Parathyroid adenoma (tissue), 2 donors: ENCODE results near the gene CEACAM3.
"Not testable (repeated sequence)": the region's sequence is repeated elsewhere in the genome, so short reads cannot be mapped to it uniquely, and the experiment has no call there.

ENCODE experiments used
- H2AFZ ChIP-seq: fragments of 300-600 bp; sonication (generic); one replicate; pipeline ENCODE4 v1.7.0; 2017; ENCODE audit warnings: antibody characterized with exemption, mild to moderate bottlenecking
- H3K27ac ChIP-seq: fragments of 300-600 bp; sonication (generic); one replicate; pipeline ENCODE4 v1.7.0; 2017
- H3K27me3 ChIP-seq: fragments of 300-600 bp; sonication (generic); one replicate; pipeline ENCODE4 v1.7.0; 2017; ENCODE audit warnings: low read length; ENCODE audit not compliant: control insufficient read depth, insufficient read depth
- H3K36me3 ChIP-seq: fragments of 300-600 bp; sonication (generic); one replicate; pipeline ENCODE4 v1.7.0; 2017; ENCODE audit warnings: low read length; ENCODE audit not compliant: control insufficient read depth, insufficient read depth
- H3K4me1 ChIP-seq: fragments of 300-600 bp; sonication (generic); one replicate; pipeline ENCODE4 v1.7.0; 2017; ENCODE audit warnings: control low read depth
- H3K4me2 ChIP-seq: fragments of 300-600 bp; sonication (generic); one replicate; pipeline ENCODE4 v1.7.0; 2017; ENCODE audit warnings: low read length
- H3K4me3 ChIP-seq: fragments of 300-600 bp; sonication (generic); one replicate; pipeline ENCODE4 v1.7.0; 2017; ENCODE audit warnings: low read depth, low read length
- H3K79me2 ChIP-seq: fragments of 300-600 bp; sonication (generic); one replicate; pipeline ENCODE4 v1.7.0; 2017; ENCODE audit warnings: control low read depth
- H3K9ac ChIP-seq: fragments of 300-600 bp; sonication (generic); one replicate; pipeline ENCODE4 v1.7.0; 2017; ENCODE audit warnings: mild to moderate bottlenecking
- H3K9me3 ChIP-seq: fragments of 300-600 bp; sonication (generic); one replicate; pipeline ENCODE4 v1.7.0; 2017; ENCODE audit warnings: low read length; ENCODE audit not compliant: control insufficient read depth
- TF ChIP-seq, protein P1 (sequence below): fragments of 300-600 bp; sonication (generic); IDR thresholded peaks from one replicate; pipeline ENCODE4 v1.7.0; 2017; ENCODE audit warnings: antibody characterized with exemption, mild to moderate bottlenecking
- donor health status: primary hyperparathyroidism.

CEACAM3 gene

DNA sequence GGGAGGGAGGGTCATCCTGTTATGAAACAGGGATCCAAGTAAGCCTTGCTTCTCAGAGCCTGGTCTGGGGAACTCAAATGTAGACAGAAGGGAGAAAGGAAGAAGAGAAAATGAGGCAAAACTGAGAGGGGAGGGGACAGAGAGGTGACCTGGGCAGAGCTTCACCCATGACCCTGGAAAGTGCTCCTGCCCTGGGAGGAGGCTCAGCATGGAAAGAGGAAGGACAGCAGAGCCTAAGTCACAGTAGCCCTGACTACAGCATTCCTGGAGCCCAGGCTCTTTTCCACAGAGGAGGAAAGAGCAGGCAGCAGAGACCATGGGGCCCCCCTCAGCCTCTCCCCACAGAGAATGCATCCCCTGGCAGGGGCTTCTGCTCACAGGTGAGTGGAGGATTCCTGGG lies at the start of gene CEACAM3:
Gene CEACAM3 (plus strand): TSS at position 226 of the 400 bp plus-strand sequence. CDS start 91 bp downstream, at position 317.
- H3K27ac ChIP-seq, result no peak within 1 kb of the TSS

DNA sequence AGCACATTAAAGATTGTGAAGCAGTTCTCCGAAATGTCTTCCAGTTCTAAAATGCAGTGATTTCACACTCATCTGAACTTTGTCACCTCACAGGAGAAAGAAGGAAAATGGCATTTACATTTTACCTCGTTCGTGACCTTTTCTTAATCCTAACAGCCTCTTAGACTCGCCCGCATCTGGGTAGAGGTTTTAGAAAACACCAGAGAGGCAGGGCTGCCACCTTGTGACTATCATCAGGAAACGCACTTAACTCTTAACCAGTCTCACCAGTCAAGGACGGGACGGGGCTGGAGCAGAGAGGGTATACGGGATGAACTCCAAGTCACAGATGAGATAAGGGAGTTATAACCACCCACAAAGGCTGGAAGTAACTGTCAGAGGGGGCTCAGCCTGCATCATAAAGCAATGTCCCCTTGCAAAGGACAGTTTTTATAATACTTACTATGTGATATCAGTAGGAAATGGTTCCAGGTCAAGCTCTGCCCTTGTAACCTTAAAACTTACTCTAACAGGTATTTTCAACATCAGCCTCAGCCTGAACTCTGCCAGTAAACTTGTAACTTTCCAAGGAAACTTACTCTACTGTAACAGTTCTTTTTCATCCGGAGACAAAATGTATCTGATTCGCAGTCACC lies 49.7 kb upstream of the CEACAM3 start:
- Histone ChIP-seq H3K9me3 (no peaks in the 10 kb centered on the region), H3K9ac (no peak overlapping the region), H3K4me1 (no peaks in the 10 kb centered on the region), H3K79me2 (no peaks in the 10 kb centered on the region), H3K4me3 (no peak overlapping the region), H3K27me3 (no peaks in the 10 kb centered on the region), H3K27ac (no peak overlapping the region), H2AFZ (no peak overlapping the region), H3K36me3 (no peaks in the 10 kb centered on the region), H3K4me2 (no peak overlapping the region)
- TF ChIP-seq, protein P1, sequence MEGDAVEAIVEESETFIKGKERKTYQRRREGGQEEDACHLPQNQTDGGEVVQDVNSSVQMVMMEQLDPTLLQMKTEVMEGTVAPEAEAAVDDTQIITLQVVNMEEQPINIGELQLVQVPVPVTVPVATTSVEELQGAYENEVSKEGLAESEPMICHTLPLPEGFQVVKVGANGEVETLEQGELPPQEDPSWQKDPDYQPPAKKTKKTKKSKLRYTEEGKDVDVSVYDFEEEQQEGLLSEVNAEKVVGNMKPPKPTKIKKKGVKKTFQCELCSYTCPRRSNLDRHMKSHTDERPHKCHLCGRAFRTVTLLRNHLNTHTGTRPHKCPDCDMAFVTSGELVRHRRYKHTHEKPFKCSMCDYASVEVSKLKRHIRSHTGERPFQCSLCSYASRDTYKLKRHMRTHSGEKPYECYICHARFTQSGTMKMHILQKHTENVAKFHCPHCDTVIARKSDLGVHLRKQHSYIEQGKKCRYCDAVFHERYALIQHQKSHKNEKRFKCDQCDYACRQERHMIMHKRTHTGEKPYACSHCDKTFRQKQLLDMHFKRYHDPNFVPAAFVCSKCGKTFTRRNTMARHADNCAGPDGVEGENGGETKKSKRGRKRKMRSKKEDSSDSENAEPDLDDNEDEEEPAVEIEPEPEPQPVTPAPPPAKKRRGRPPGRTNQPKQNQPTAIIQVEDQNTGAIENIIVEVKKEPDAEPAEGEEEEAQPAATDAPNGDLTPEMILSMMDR, result peak; percentile 68

More for the DNA sequence above, at the start of gene CEACAM3:
- H3K4me1 ChIP-seq, result peaks cover 6% of the 10 kb centered on the region
- no peaks in the 10 kb centered on the region for H3K9me3 ChIP-seq
- H3K36me3 ChIP-seq, result no peaks in the 10 kb centered on the region
- no peaks in the 10 kb centered on the region for H3K27me3 ChIP-seq
- no peak within 1 kb of the TSS for H3K4me3 ChIP-seq
- H3K79me2 ChIP-seq, result no peaks in the 10 kb centered on the region
- no peak within 1 kb of the TSS for H2AFZ ChIP-seq
- TF ChIP-seq, protein P1, result no peak
- H3K9ac ChIP-seq, result no peak within 1 kb of the TSS
- H3K4me2 ChIP-seq, result no peak within 1 kb of the TSS

DNA sequence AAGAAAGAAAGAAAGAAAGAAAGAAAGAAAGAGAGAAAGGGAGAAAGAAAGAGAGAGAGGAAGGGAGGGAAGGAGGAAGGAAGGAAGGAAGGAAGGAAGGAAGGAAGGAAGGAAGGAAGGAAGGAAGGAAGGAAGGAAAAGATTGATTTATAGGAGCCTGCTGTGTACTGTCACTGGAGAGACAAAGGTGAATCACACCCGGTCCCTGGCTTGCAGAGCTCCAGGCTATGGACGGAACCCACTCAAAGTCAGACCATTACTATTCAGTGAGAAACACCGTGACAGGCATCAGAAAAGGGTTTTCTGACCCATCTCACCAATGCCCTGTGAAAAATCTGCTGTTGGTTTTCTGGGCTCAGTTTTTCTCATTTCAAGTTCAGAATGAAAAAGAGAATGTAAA lies 48.4 kb upstream of the CEACAM3 start:
- Histone ChIP-seq H3K4me1 (no peaks in the 10 kb centered on the region), H3K4me2 (no peak overlapping the region), H3K9ac (no peak overlapping the region), H3K27ac (no peak overlapping the region), H3K9me3 (no peaks in the 10 kb centered on the region), H2AFZ (no peak overlapping the region), H3K36me3 (no peaks in the 10 kb centered on the region), H3K79me2 (no peaks in the 10 kb centered on the region), H3K4me3 (no peak overlapping the region), H3K27me3 (no peaks in the 10 kb centered on the region)
- TF ChIP-seq, protein P1, result no peak

GRCh38 chr19:41750248-41751134 lies 45.9 kb upstream of the CEACAM3 start:
- H3K4me1 ChIP-seq, H3K9me3 ChIP-seq, H2AFZ ChIP-seq, H3K9ac ChIP-seq, H3K36me3 ChIP-seq, H3K4me2 ChIP-seq, H3K27me3 ChIP-seq, H3K4me3 ChIP-seq, H3K27ac ChIP-seq, H3K79me2 ChIP-seq: not testable (repeated sequence)

- no peak overlapping the region for H3K4me3 ChIP-seq
- H3K4me1 ChIP-seq, result peaks cover 5% of the 10 kb centered on the region
- no peak overlapping the region for H3K9ac ChIP-seq
- H3K4me2 ChIP-seq, result no peak overlapping the region
- H3K27ac ChIP-seq, result no peak overlapping the region
- H3K27me3 ChIP-seq, result no peaks in the 10 kb centered on the region
- no peaks in the 10 kb centered on the region for H3K9me3 ChIP-seq
- H2AFZ ChIP-seq, result no peak overlapping the region
- TF ChIP-seq, protein P1, result peak; percentile 90
- H3K36me3 ChIP-seq, result no peaks in the 10 kb centered on the region
- H3K79me2 ChIP-seq, result no peaks in the 10 kb centered on the region
Observed at GRCh38 chr19:41753159-41753558, 43.2 kb upstream of the CEACAM3 start.
